Smooth muscle cell (in vitro differentiated cells): ENCODE data around the gene NBEA. TPM values are rescaled to one million over a fixed set of nuclear protein-coding genes. Genes with fewer than 3 reads are reported as not detected.
"Not testable (repeated sequence)": the region's sequence is repeated elsewhere in the genome, so short reads cannot be mapped to it uniquely, and the experiment has no call there.

ENCODE experiments used
- DNase-seq: peaks from one replicate; lab custom pipeline; 2025; ENCODE audit not compliant: unreplicated experiment; lab: John Stamatoyannopoulos, UW
- H2AFZ ChIP-seq: fragments of 200-600 bp; sonication (generic); 2 replicates; pipeline ENCODE4 v1.6.0; 2016; ENCODE audit warnings: antibody characterized with exemption, low read depth, mild to moderate bottlenecking
- H3F3A ChIP-seq: fragments of 200-600 bp; sonication (generic); 2 replicates; pipeline ENCODE4 v1.6.0; 2017; ENCODE audit warnings: antibody characterized with exemption, low read depth
- H3K27ac ChIP-seq: fragments of 200-600 bp; sonication (generic); 2 replicates; pipeline ENCODE4 v1.5.1; 2016; ENCODE audit warnings: low read depth, mild to moderate bottlenecking
- H3K27me3 ChIP-seq: fragments of 200-600 bp; sonication (generic); 2 replicates; pipeline ENCODE4 v1.6.1; 2016; ENCODE audit warnings: low read depth, mild to moderate bottlenecking
- H3K36me3 ChIP-seq: fragments of 200-600 bp; sonication (generic); 2 replicates; pipeline ENCODE4 v1.5.1; 2016; ENCODE audit warnings: low read depth
- H3K4me1 ChIP-seq: fragments of 200-600 bp; sonication (generic); 2 replicates; pipeline ENCODE4 v1.5.1; 2016; ENCODE audit warnings: low read depth
- H3K4me2 ChIP-seq: fragments of 200-600 bp; sonication (generic); 2 replicates; pipeline ENCODE4 v1.6.0; 2016; ENCODE audit warnings: mild to moderate bottlenecking
- H3K4me3 ChIP-seq: fragments of 200-600 bp; sonication (generic); 2 replicates; pipeline ENCODE4 v1.5.1; 2016; ENCODE audit warnings: mild to moderate bottlenecking
- H3K79me2 ChIP-seq: fragments of 200-600 bp; sonication (generic); 2 replicates; pipeline ENCODE4 v1.6.0; 2016; ENCODE audit warnings: low read depth, mild to moderate bottlenecking
- H3K9ac ChIP-seq: fragments of 200-600 bp; sonication (generic); 2 replicates; pipeline ENCODE4 v1.6.0; 2016; ENCODE audit warnings: low read depth
- H3K9me3 ChIP-seq: fragments of 200-600 bp; sonication (generic); replicated peaks from 2 replicates; pipeline ENCODE4 v1.5.1; 2016; ENCODE audit warnings: low read depth
- H4K20me1 ChIP-seq: fragments of 200-600 bp; sonication (generic); 2 replicates; pipeline ENCODE4 v1.6.0; 2016; ENCODE audit warnings: low read depth
- WGBS: methylation state at CpG from one replicate; pipeline ENCODE4 v1.1.7; 2016; ENCODE audit warnings: low lambda C conversion rate; 5-methylcytosine and 5-hydroxymethylcytosine counted together
- polyA plus RNA-seq: library from polyadenylated mRNA; unstranded; fragments of >200 nt; fragmentation: Nextera tagmentation; extraction: Ambion mirVana; gene quantifications from 2 replicates; pipeline ENCODE4 v1.2.1, GENCODE V29; 2016
- total RNA-seq: library from RNA; depleted of rRNA; stranded (reverse); fragments of >200 nt; gene quantifications from 2 replicates; pipeline ENCODE4 v1.2.3, GENCODE V29; 2014
- TF ChIP-seq, protein P1 (sequence below): fragments of 200-600 bp; sonication (generic); IDR thresholded peaks from 2 replicates; pipeline ENCODE4 v1.5.1; 2017; ENCODE audit warnings: borderline replicate concordance, mild to moderate bottlenecking, antibody characterized with exemption; ENCODE audit not compliant: insufficient read depth, poor library complexity, severe bottlenecking

NBEA gene
- total and polyA plus RNA-seq, 2 experiments from 2014 or later, result 3.6 to 11.7 TPM

- no peak overlapping the region for H3K4me3 ChIP-seq
- DNase-seq, result no peak
- TF ChIP-seq, protein P1, sequence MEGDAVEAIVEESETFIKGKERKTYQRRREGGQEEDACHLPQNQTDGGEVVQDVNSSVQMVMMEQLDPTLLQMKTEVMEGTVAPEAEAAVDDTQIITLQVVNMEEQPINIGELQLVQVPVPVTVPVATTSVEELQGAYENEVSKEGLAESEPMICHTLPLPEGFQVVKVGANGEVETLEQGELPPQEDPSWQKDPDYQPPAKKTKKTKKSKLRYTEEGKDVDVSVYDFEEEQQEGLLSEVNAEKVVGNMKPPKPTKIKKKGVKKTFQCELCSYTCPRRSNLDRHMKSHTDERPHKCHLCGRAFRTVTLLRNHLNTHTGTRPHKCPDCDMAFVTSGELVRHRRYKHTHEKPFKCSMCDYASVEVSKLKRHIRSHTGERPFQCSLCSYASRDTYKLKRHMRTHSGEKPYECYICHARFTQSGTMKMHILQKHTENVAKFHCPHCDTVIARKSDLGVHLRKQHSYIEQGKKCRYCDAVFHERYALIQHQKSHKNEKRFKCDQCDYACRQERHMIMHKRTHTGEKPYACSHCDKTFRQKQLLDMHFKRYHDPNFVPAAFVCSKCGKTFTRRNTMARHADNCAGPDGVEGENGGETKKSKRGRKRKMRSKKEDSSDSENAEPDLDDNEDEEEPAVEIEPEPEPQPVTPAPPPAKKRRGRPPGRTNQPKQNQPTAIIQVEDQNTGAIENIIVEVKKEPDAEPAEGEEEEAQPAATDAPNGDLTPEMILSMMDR, result no peak
- H3K27ac ChIP-seq, result no peak overlapping the region
- H3K27me3 ChIP-seq, result no peaks in the 10 kb centered on the region
- no peaks in the 10 kb centered on the region for H3K79me2 ChIP-seq
- H2AFZ ChIP-seq, result no peak overlapping the region
- no peaks in the 10 kb centered on the region for H3K4me1 ChIP-seq
- H3K9ac ChIP-seq, result no peak overlapping the region
- H3F3A ChIP-seq, result no peaks in the 10 kb centered on the region
- no peaks in the 10 kb centered on the region for H4K20me1 ChIP-seq
- 0% methylated on average over 1 of the region's 1 CpG for WGBS
- no peaks in the 10 kb centered on the region for H3K9me3 ChIP-seq
- no peak overlapping the region for H3K4me2 ChIP-seq
- H3K36me3 ChIP-seq, result no peaks in the 10 kb centered on the region
Measured at GRCh38 chr13:34970961-34971360, 28.9 kb downstream of the NBEA start.

- WGBS, result 88% methylated on average over 2 of the region's 2 CpGs
- Histone ChIP-seq H3K9ac (no peak overlapping the region), H3K4me1 (no peaks in the 10 kb centered on the region), H3F3A (no peaks in the 10 kb centered on the region), H3K27me3 (no peaks in the 10 kb centered on the region), H3K79me2 (no peaks in the 10 kb centered on the region), H3K9me3 (no peaks in the 10 kb centered on the region), H3K4me2 (no peak overlapping the region), H4K20me1 (no peaks in the 10 kb centered on the region), H2AFZ (no peak overlapping the region), H3K27ac (no peak overlapping the region), H3K4me3 (no peak overlapping the region), H3K36me3 (no peaks in the 10 kb centered on the region)
- DNase-seq, result no peak
- TF ChIP-seq, protein P1, result no peak
Measured at GRCh38 chr13:34971473-34971872, 29.4 kb downstream of the NBEA start.

DNA sequence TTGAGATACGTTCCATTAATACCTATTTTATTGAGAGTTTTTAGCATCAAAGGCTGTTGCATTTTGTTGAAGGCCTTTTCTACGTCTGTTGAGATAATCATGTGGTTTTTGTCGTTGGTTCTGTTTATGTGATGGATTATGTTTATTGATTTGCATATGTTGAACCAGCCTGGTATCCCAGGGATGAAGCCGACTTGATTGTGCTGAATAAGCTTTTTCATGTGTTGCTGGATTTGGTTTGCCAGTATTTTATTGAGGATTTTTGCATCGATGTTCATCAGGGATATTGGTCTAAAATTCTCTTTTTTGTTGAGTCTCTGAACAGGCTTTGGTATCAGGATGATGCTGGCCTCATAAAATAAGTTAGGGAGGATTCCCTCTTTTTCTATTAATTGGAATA is 43.1 kb downstream of the NBEA start:
- not testable (repeated sequence) for H3K79me2 ChIP-seq, H3K36me3 ChIP-seq, H3F3A ChIP-seq, H3K4me3 ChIP-seq, H3K4me1 ChIP-seq, H3K4me2 ChIP-seq, H4K20me1 ChIP-seq, H3K27ac ChIP-seq, H2AFZ ChIP-seq, DNase-seq, H3K27me3 ChIP-seq, H3K9ac ChIP-seq, H3K9me3 ChIP-seq
- WGBS, result 77% methylated on average over 5 of the region's 5 CpGs

- H3K4me3 ChIP-seq, result no peak overlapping the region
- no peaks in the 10 kb centered on the region for H3K79me2 ChIP-seq
- H3K4me2 ChIP-seq, result no peak overlapping the region
- TF ChIP-seq, protein P1, result no peak
- WGBS, result 97% methylated on average over 12 of the region's 12 CpGs
- no peaks in the 10 kb centered on the region for H3K9me3 ChIP-seq
- H2AFZ ChIP-seq, result no peak overlapping the region
- no peaks in the 10 kb centered on the region for H4K20me1 ChIP-seq
- no peaks in the 10 kb centered on the region for H3K4me1 ChIP-seq
- H3K27me3 ChIP-seq, result no peaks in the 10 kb centered on the region
- no peak overlapping the region for H3K27ac ChIP-seq
- no peaks in the 10 kb centered on the region for H3F3A ChIP-seq
- H3K9ac ChIP-seq, result no peak overlapping the region
- no peak for DNase-seq
- peaks cover 5% of the 10 kb centered on the region for H3K36me3 ChIP-seq
Measured at GRCh38 chr13:34988330-34988791, 46.3 kb downstream of the NBEA start.
